Endothelial cell of coronary artery (primary cell): ENCODE measurements around the gene TSPAN2. TPM values are rescaled to one million over a fixed set of nuclear protein-coding genes. Genes with fewer than 3 reads are reported as not detected.

Source experiments
- total RNA-seq: library from RNA; depleted of rRNA; stranded (reverse); fragments of >200 nt; gene quantifications from 2 replicates; pipeline ENCODE4 v1.2.3, GENCODE V29; 2014

TSPAN2 gene
- total RNA-seq = 0.90 and 4.7 TPM in 2 replicates

GRCh38 chr1:115089420-115090185 is at the start of gene TSPAN2:
TSS of gene TSPAN2 (minus strand) at chr1:115089503. CDS start at chr1:115089432, 71 bp downstream.

DNA sequence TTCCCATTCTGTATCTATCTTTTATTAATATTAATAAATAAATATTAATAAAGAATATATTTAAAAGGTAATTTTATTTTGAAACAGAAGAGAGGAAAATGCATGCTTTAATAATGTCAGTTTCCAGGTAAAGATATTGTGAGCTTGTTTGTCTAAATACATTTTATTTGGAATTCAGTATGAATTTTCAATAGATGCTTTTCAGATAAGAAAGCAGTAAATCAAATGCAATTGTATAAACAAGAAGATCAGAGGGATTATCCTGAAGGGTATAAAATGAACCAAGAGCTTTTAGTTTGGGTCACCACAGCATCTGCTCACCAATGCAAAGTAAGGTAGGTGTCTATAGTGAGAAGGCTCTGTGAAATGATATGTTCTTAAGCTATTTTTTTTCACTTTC is 59.8 kb downstream of the TSPAN2 start, which contains the start of gene TSHB:
Gene TSHB, plus strand, starts transcription at position 301 of the 400 bp plus-strand sequence. CDS start 3,537 bp downstream, outside the sequence.

Other genes starting within 250 kb of the TSPAN2 start
- gene SYCP1, start 234.6 kb downstream of the TSPAN2 start, total RNA-seq = not detected in 2 replicates
- gene TSHB, start 59.7 kb downstream of the TSPAN2 start, total RNA-seq = not detected in 2 replicates
- 2.6 TPM in 1 of 2 replicates, not detected in the other for gene NGF, start 248.7 kb upstream of the TSPAN2 start, total RNA-seq